Tibial artery (tissue), 4 donors: ENCODE measurements around the gene VAV3.

Experiments
- DNase-seq, 2 donors: peaks; one replicate each; pipeline ENCODE4 v3.0.0-alpha.2; 2019
- H3K27ac ChIP-seq, 2 donors: fragments of 200-600 bp; sonication (generic) in 1 of 2; 1 replicate in 1 of 2; 2 replicates in 1 of 2; pipeline ENCODE4 v1.5.1; 2018 to 2019; ENCODE audit warnings: mild to moderate bottlenecking in 1 of 2
- H3K27me3 ChIP-seq, 2 donors: fragments of 200-600 bp; sonication (generic) in 1 of 2; one replicate each; pipeline versions ENCODE4 v1.5.1 to v1.6.0; 2016 to 2019
- H3K36me3 ChIP-seq, 3 donors: fragments of 200-600 bp; sonication (generic) in 2 of 3; one replicate each; pipeline ENCODE4 v1.5.1; 2016 to 2019; ENCODE audit warnings: mild to moderate bottlenecking in 2 of 3
- H3K4me1 ChIP-seq, 4 donors: fragments of 200-600 bp; sonication (generic) in 2 of 4; 1 replicate in 3 of 4; 2 replicates in 1 of 4; pipeline ENCODE4 v1.5.1; 2016 to 2019
- H3K4me3 ChIP-seq, 2 donors: fragments of 200-600 bp; sonication (generic) in 1 of 2; 1 replicate in 1 of 2; 2 replicates in 1 of 2; pipeline ENCODE4 v1.5.1; 2018 to 2019; ENCODE audit warnings: mild to moderate bottlenecking in 2 of 2
- H3K9me3 ChIP-seq, 3 donors: fragments of 200-600 bp; sonication (generic) in 1 of 3; one replicate each; pipeline ENCODE4 v1.5.1; 2016 to 2019
- CTCF ChIP-seq, 2 experiments: fragments of 200-600 bp in 1 of 2; fragments of 450-650 bp in 1 of 2; IDR thresholded peaks; one replicate each; pipeline ENCODE4 v1.5.1; 2017 to 2019; ENCODE audit warnings: antibody characterized with exemption in 2 of 2, mild to moderate bottlenecking in 1 of 2, moderate library complexity in 1 of 2
- intact Hi-C: fragments of 100-400 bp; cut with DNase I; formaldehyde crosslinking; loops from one replicate; pipeline ENCODE4 v1.15.0; 2023; ENCODE audit warnings: low total_unique reads

VAV3 gene

GRCh38 chr1:107547363-107548155 lies 417.4 kb downstream of the VAV3 start:
- Histone ChIP-seq H3K4me1 (no peaks in the 10 kb centered on the region), H3K27ac (no peak overlapping the region), H3K36me3 (no peaks in the 10 kb centered on the region), H3K9me3 (no peaks in the 10 kb centered on the region), H3K4me3 (no peak overlapping the region), H3K27me3 (no peaks in the 10 kb centered on the region)
- no peak for TF ChIP-seq CTCF (IDR thresholded peaks at IDR 0.05)
- no peak for DNase-seq
- intact Hi-C loops: no loop called here

- intact Hi-C loops: no loop called here
- Histone ChIP-seq H3K4me3 (no peak overlapping the region), H3K36me3 (no peaks in the 10 kb centered on the region), H3K27me3 (no peaks in the 10 kb centered on the region), H3K9me3 (no peaks in the 10 kb centered on the region), H3K4me1 (no peaks in the 10 kb centered on the region), H3K27ac (no peak overlapping the region)
- no peak for DNase-seq
- TF ChIP-seq CTCF (IDR thresholded peaks at IDR 0.05): no peak
Measured at GRCh38 chr1:107546576-107546975, 418.4 kb downstream of the VAV3 start.

GRCh38 chr1:107545879-107546278 lies 419.1 kb downstream of the VAV3 start:
- H3K36me3 ChIP-seq: no peaks in the 10 kb centered on the region
- no peaks in the 10 kb centered on the region for H3K27me3 ChIP-seq
- no peaks in the 10 kb centered on the region for H3K4me1 ChIP-seq
- no peak for DNase-seq
- H3K4me3 ChIP-seq: no peak overlapping the region
- no peaks in the 10 kb centered on the region for H3K9me3 ChIP-seq
- no peak for TF ChIP-seq CTCF (IDR thresholded peaks at IDR 0.05)
- intact Hi-C loops: no loop called here
- no peak overlapping the region for H3K27ac ChIP-seq

GRCh38 chr1:107545056-107545577 lies 419.9 kb downstream of the VAV3 start:
- TF ChIP-seq CTCF (IDR thresholded peaks at IDR 0.05): no peak
- intact Hi-C loops: no loop called here
- H3K9me3 ChIP-seq: no peaks in the 10 kb centered on the region
- no peak for DNase-seq
- H3K4me1 ChIP-seq: no peaks in the 10 kb centered on the region
- no peak overlapping the region for H3K4me3 ChIP-seq
- no peak overlapping the region for H3K27ac ChIP-seq
- H3K36me3 ChIP-seq: no peaks in the 10 kb centered on the region
- H3K27me3 ChIP-seq: no peaks in the 10 kb centered on the region

- no peaks in the 10 kb centered on the region for H3K27me3 ChIP-seq
- H3K4me3 ChIP-seq: no peak overlapping the region
- no peaks in the 10 kb centered on the region for H3K4me1 ChIP-seq
- H3K27ac ChIP-seq: no peak overlapping the region
- DNase-seq: no peak
- H3K36me3 ChIP-seq: no peaks in the 10 kb centered on the region
- no peak for TF ChIP-seq CTCF (IDR thresholded peaks at IDR 0.05)
- H3K9me3 ChIP-seq: no peaks in the 10 kb centered on the region
- intact Hi-C loops: no loop called here
Measured at GRCh38 chr1:107544285-107544684, 420.7 kb downstream of the VAV3 start.
